WTC11 (cell line): ENCODE results near the gene ERBB4. TPM values are rescaled to one million over a fixed set of nuclear protein-coding genes. Genes with fewer than 3 reads are reported as not detected.
A peak's percentile ranks its signal among the peaks of the same experiment; 100 is the strongest.

ENCODE experiments used
- ATAC-seq: fragments of 200-7000 bp; cut with Tn5 transposase; 2 replicates; pipeline ENCODE4 v1.10.0; 2021; ENCODE audit warnings: mild to moderate bottlenecking, moderate library complexity
- CTCF ChIA-PET: fragments of 300-600 bp; sonication (Branson Sonifier 250); formaldehyde crosslinking; loops from one replicate; lab custom pipeline; 2021; ENCODE audit warnings: antibody characterized with exemption; lab: Charles Lee
- POLR2A ChIA-PET: fragments of 350-600 bp; sonication (Branson Sonifier 250); formaldehyde crosslinking; loops from one replicate; lab custom pipeline; 2021; ENCODE audit warnings: antibody characterized with exemption; lab: Charles Lee
- DNase-seq: peaks from one replicate; pipeline ENCODE4 v3.0.0; 2021; ENCODE audit warnings: low spot score
- H3K27ac Mint-ChIP-seq: 2 replicates; pipeline ENCODE4 v1.8.0; 2021; ENCODE audit warnings: mixed read lengths
- H3K27me3 Mint-ChIP-seq: 2 replicates; pipeline ENCODE4 v1.8.0; 2021; ENCODE audit warnings: low read depth, mild to moderate bottlenecking, moderate library complexity, mixed read lengths
- H3K36me3 Mint-ChIP-seq: 2 replicates; pipeline ENCODE4 v1.8.0; 2021; ENCODE audit warnings: mixed read lengths
- H3K4me1 Mint-ChIP-seq: 2 replicates; pipeline ENCODE4 v1.8.0; 2022; ENCODE audit warnings: mixed read lengths
- H3K4me3 Mint-ChIP-seq: 2 replicates; pipeline ENCODE4 v1.8.0; 2021; ENCODE audit warnings: mild to moderate bottlenecking, moderate library complexity, mixed read lengths
- H3K9me3 Mint-ChIP-seq: 2 replicates; pipeline ENCODE4 v1.8.0; 2021; ENCODE audit warnings: mixed read lengths
- EMX1 ChIP-seq: fragments of 250-450 bp; sonication (Bioruptor Pico); IDR thresholded peaks from 2 replicates; pipeline ENCODE4 v1.8.0; 2021; ENCODE audit warnings: mild to moderate bottlenecking
- GABPB1 ChIP-seq: sonication (generic); formaldehyde crosslinking; IDR thresholded peaks from 2 replicates; pipeline ENCODE4 v1.8.1; 2023; ENCODE audit warnings: mild to moderate bottlenecking, missing genetic modification reagents
- HMGA2 ChIP-seq: fragments of 250-450 bp; sonication (Bioruptor Pico); IDR thresholded peaks from 2 replicates; pipeline ENCODE4 v1.4.0; 2021; ENCODE audit warnings: mild to moderate bottlenecking, moderate library complexity
- MXD4 ChIP-seq: fragments of 250-450 bp; sonication (Bioruptor Pico); IDR thresholded peaks from 2 replicates; pipeline ENCODE4 v1.8.0; 2021; ENCODE audit warnings: mild to moderate bottlenecking, moderate library complexity, borderline replicate concordance
- OVOL2 ChIP-seq: fragments of 250-450 bp; sonication (Bioruptor Pico); IDR thresholded peaks from 2 replicates; pipeline ENCODE4 v1.9.0; 2021; ENCODE audit warnings: mild to moderate bottlenecking, borderline replicate concordance
- TP53 ChIP-seq: sonication (generic); formaldehyde crosslinking; IDR thresholded peaks from 2 replicates; pipeline ENCODE4 v1.8.1; 2023; ENCODE audit warnings: mild to moderate bottlenecking, missing genetic modification reagents
- ZNF138 ChIP-seq: sonication (generic); formaldehyde crosslinking; conservative IDR thresholded peaks from 2 replicates; pipeline ENCODE4 v1.8.1; 2022; ENCODE audit warnings: mild to moderate bottlenecking, moderate library complexity, missing genetic modification reagents
- ZNF263 ChIP-seq: sonication (generic); formaldehyde crosslinking; IDR thresholded peaks from 2 replicates; pipeline ENCODE4 v1.8.1; 2022; ENCODE audit warnings: low read depth, mild to moderate bottlenecking, moderate library complexity, missing genetic modification reagents
- total RNA-seq: library from RNA; stranded (reverse); gene quantifications from 3 replicates; pipeline ENCODE4 v1.2.3, GENCODE V29; 2021
- TF ChIP-seq, protein P1 (sequence below): sonication (generic); formaldehyde crosslinking; IDR thresholded peaks from 2 replicates; pipeline ENCODE4 v1.8.1; 2022; ENCODE audit warnings: low read depth, missing genetic modification reagents, borderline replicate concordance
- TF ChIP-seq, protein P2 (sequence below): fragments of 250-450 bp; sonication (Bioruptor Pico); IDR thresholded peaks from 2 replicates; pipeline ENCODE4 v1.9.0; 2021; ENCODE audit warnings: mild to moderate bottlenecking, borderline replicate concordance
- TF ChIP-seq, protein P3 (sequence below): fragments of 200-600 bp; IDR thresholded peaks from 2 replicates; pipeline ENCODE4 v1.8.0; 2022; ENCODE audit warnings: antibody characterized with exemption
- TF ChIP-seq, protein P4 (sequence below): fragments of 250-450 bp; sonication (Bioruptor Pico); IDR thresholded peaks from 2 replicates; pipeline ENCODE4 v1.8.0; 2021; ENCODE audit warnings: mild to moderate bottlenecking

The ERBB4 gene
- total RNA-seq, 1 experiment from 2014 or later = 1.6 TPM

DNA sequence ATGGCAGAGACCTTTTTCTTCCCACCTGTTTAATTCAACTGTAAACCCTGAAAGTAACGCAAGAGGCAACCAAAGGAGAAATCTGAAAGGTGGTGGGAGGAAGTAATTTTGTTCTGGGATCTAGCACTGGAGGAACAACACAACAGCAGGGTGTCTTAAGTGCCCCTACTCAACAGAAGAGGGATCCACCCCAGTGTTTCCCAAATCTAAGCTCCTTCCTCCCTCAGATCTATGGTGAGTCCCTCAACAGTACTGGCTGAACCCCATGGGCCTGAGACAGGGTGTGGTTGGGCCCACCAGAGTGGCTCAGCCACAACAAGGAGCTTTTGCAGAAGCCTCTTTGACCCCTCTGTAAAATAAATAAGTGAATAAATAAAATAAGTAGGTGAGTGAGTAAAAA, 790.3 kb downstream of the ERBB4 start:
- peak; percentile 80 for ATAC-seq
- ChIA-PET CTCF (no interaction called here), POLR2A (no interaction called here)
- H3K4me3 Mint-ChIP-seq = no peak overlapping the region
- H3K4me1 Mint-ChIP-seq = peaks cover 9% of the 10 kb centered on the region
- 0 out of 2 replicates have a peak, but pooled peaks have one; percentile 25 for TF ChIP-seq ZNF263 (CRISPR knock-in tag)
- TF ChIP-seq, protein P1, sequence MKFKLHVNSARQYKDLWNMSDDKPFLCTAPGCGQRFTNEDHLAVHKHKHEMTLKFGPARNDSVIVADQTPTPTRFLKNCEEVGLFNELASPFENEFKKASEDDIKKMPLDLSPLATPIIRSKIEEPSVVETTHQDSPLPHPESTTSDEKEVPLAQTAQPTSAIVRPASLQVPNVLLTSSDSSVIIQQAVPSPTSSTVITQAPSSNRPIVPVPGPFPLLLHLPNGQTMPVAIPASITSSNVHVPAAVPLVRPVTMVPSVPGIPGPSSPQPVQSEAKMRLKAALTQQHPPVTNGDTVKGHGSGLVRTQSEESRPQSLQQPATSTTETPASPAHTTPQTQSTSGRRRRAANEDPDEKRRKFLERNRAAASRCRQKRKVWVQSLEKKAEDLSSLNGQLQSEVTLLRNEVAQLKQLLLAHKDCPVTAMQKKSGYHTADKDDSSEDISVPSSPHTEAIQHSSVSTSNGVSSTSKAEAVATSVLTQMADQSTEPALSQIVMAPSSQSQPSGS (CRISPR knock-in tag) = no peak
- TF ChIP-seq, all 79 proteins: peak for 1
- DNase-seq = no peak
- Mint-ChIP-seq H3K36me3 (no peaks in the 10 kb centered on the region), H3K9me3 (no peaks in the 10 kb centered on the region), H3K27ac (no peak overlapping the region), H3K27me3 (no peaks in the 10 kb centered on the region)

DNA sequence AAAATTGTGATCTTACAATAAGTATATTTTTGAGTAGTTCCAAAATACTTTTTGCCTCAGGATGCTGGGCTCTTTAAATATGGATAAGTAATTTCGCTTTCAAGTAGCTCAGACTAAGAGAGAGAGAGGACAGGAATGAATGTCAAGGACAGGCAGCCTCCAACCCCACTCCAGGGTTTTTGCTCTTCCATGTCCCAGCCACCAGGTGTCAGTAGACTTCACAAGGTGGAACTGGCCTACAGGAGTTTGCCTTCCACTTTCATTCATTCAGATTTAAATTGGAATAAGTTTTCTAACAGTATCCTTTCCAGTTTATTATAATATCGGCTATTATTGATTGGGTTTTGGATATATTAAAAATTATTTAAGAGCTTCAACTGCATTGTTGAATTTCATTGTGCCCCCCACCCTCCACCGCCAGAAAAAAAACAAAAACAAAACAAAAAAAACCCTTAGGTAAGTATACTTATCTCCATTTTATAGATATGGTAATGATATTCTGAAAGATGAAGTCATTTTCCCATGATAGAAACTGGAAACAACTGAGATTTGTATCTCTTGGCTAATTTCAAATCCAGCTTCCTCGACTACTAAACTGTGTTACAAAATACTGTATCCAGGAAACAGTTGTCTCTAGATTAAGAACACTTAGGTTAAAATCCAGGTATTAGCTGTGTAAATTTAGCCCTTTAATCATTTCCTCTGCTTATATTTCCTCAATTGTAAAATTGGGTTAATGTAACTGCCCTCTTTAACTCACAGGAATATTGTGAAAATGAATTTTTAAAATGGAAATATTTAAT, 793.1 kb downstream of the ERBB4 start:
- ChIA-PET POLR2A (no interaction called here), CTCF (interaction anchor here (0.5 to 2.4 kb wide), 19 partner anchors 11 to 822 kb away, joined by 3 to 11 read pairs (median 4); partner anchors contain the start of gene ERBB4)
- Mint-ChIP-seq H3K4me1 (peaks cover 9% of the 10 kb centered on the region), H3K27ac (no peak overlapping the region), H3K36me3 (no peaks in the 10 kb centered on the region), H3K4me3 (no peak overlapping the region), H3K9me3 (no peaks in the 10 kb centered on the region), H3K27me3 (no peaks in the 10 kb centered on the region)
- DNase-seq (peak; percentile 61), ATAC-seq (peak; percentile 96)
- TF ChIP-seq OVOL2 (CRISPR knock-in tag) (no peak), TP53 (no peak), MXD4 (CRISPR knock-in tag) (no peak), HMGA2 (CRISPR knock-in tag) (no peak)
- TF ChIP-seq, protein P1 (CRISPR knock-in tag) = no peak
- TF ChIP-seq, protein P2, sequence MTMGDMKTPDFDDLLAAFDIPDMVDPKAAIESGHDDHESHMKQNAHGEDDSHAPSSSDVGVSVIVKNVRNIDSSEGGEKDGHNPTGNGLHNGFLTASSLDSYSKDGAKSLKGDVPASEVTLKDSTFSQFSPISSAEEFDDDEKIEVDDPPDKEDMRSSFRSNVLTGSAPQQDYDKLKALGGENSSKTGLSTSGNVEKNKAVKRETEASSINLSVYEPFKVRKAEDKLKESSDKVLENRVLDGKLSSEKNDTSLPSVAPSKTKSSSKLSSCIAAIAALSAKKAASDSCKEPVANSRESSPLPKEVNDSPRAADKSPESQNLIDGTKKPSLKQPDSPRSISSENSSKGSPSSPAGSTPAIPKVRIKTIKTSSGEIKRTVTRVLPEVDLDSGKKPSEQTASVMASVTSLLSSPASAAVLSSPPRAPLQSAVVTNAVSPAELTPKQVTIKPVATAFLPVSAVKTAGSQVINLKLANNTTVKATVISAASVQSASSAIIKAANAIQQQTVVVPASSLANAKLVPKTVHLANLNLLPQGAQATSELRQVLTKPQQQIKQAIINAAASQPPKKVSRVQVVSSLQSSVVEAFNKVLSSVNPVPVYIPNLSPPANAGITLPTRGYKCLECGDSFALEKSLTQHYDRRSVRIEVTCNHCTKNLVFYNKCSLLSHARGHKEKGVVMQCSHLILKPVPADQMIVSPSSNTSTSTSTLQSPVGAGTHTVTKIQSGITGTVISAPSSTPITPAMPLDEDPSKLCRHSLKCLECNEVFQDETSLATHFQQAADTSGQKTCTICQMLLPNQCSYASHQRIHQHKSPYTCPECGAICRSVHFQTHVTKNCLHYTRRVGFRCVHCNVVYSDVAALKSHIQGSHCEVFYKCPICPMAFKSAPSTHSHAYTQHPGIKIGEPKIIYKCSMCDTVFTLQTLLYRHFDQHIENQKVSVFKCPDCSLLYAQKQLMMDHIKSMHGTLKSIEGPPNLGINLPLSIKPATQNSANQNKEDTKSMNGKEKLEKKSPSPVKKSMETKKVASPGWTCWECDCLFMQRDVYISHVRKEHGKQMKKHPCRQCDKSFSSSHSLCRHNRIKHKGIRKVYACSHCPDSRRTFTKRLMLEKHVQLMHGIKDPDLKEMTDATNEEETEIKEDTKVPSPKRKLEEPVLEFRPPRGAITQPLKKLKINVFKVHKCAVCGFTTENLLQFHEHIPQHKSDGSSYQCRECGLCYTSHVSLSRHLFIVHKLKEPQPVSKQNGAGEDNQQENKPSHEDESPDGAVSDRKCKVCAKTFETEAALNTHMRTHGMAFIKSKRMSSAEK (CRISPR knock-in tag) = no peak
- TF ChIP-seq, protein P3, sequence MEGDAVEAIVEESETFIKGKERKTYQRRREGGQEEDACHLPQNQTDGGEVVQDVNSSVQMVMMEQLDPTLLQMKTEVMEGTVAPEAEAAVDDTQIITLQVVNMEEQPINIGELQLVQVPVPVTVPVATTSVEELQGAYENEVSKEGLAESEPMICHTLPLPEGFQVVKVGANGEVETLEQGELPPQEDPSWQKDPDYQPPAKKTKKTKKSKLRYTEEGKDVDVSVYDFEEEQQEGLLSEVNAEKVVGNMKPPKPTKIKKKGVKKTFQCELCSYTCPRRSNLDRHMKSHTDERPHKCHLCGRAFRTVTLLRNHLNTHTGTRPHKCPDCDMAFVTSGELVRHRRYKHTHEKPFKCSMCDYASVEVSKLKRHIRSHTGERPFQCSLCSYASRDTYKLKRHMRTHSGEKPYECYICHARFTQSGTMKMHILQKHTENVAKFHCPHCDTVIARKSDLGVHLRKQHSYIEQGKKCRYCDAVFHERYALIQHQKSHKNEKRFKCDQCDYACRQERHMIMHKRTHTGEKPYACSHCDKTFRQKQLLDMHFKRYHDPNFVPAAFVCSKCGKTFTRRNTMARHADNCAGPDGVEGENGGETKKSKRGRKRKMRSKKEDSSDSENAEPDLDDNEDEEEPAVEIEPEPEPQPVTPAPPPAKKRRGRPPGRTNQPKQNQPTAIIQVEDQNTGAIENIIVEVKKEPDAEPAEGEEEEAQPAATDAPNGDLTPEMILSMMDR = peak; percentile 81

DNA sequence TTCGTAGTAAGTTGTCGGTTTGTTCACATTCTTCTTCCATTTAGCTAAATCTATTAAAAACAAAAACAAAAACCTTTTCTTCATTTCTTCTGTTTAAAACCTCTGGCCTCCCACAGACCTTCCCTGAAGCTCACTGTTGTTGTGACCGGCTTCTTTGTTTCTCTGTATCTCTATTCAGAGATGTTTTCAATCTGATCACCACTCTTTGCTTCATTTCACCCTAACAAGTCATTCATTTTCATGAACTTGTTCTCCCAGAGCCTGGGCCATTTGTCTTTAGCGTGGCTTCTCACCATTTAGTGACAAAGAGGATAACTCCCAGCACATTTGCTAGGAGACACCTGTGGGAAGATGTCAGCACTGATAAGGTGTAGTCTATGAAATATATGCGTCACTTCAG, 794.2 kb downstream of the ERBB4 start:
- no peak overlapping the region for H3K4me3 Mint-ChIP-seq
- ATAC-seq (no peak), DNase-seq (no peak)
- no peaks in the 10 kb centered on the region for H3K9me3 Mint-ChIP-seq
- H3K4me1 Mint-ChIP-seq = peaks cover 9% of the 10 kb centered on the region
- H3K27me3 Mint-ChIP-seq = no peaks in the 10 kb centered on the region
- CTCF ChIA-PET = interaction anchor here (0.8 to 2.4 kb wide), 6 partner anchors 14 to 823 kb away, joined by 3 to 11 read pairs (median 4); no protein-coding TSS in a partner anchor
- H3K36me3 Mint-ChIP-seq = no peaks in the 10 kb centered on the region
- H3K27ac Mint-ChIP-seq = no peak overlapping the region
- TF ChIP-seq EMX1 (CRISPR knock-in tag) (no peak), TP53 (no peak), ZNF138 (CRISPR knock-in tag) (no peak), GABPB1 (CRISPR knock-in tag) (no peak)
- TF ChIP-seq, protein P4, sequence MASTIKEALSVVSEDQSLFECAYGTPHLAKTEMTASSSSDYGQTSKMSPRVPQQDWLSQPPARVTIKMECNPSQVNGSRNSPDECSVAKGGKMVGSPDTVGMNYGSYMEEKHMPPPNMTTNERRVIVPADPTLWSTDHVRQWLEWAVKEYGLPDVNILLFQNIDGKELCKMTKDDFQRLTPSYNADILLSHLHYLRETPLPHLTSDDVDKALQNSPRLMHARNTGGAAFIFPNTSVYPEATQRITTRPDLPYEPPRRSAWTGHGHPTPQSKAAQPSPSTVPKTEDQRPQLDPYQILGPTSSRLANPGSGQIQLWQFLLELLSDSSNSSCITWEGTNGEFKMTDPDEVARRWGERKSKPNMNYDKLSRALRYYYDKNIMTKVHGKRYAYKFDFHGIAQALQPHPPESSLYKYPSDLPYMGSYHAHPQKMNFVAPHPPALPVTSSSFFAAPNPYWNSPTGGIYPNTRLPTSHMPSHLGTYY (CRISPR knock-in tag) = no peak
- POLR2A ChIA-PET = no interaction called here
